Measurements from ENCODE around the gene SECTM1.

DNA sequence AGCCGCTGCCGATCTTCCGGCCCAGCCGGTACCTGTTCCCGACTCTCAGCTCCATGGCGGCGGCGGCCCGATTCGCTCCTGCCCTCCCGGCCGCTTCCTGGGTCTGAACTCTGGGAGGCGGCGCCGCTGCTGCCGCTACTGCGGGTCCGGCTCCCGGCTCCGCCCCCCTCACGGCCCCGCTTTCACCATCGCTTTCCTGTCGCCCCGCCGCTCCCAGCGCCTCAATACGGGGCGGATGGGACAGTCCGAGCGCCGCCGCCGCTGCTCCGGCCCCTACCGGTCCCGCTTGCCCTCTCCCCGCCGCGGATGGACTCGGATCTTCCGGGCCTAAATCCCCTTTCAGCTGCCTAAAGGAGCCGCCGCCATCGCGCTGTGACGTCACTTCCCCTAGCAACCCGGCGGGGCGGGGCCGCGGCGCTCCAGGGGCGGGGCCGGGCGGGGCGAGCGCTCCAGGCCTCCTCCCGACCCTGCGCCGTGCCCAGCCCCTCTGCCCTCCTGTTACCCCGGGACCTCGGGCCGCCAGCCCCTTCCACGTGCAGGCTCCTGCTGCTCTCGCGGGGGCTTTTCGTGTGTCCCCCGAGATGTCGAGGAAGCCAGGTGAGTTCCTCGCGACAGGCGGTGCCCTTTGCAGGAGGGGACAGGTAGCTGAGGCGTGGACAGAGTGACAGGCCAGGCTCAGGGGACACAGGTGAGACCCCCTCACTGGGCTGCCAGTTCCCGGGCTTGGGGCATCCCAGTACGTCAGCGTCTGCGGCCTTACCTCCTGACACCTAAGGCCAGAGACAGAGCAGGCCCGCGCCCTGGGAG, 60.0 kb downstream of the SECTM1 start, which contains the start of gene CSNK1D:
- TF ChIP-seq, protein P1, sequence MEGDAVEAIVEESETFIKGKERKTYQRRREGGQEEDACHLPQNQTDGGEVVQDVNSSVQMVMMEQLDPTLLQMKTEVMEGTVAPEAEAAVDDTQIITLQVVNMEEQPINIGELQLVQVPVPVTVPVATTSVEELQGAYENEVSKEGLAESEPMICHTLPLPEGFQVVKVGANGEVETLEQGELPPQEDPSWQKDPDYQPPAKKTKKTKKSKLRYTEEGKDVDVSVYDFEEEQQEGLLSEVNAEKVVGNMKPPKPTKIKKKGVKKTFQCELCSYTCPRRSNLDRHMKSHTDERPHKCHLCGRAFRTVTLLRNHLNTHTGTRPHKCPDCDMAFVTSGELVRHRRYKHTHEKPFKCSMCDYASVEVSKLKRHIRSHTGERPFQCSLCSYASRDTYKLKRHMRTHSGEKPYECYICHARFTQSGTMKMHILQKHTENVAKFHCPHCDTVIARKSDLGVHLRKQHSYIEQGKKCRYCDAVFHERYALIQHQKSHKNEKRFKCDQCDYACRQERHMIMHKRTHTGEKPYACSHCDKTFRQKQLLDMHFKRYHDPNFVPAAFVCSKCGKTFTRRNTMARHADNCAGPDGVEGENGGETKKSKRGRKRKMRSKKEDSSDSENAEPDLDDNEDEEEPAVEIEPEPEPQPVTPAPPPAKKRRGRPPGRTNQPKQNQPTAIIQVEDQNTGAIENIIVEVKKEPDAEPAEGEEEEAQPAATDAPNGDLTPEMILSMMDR (IDR thresholded peaks at IDR 0.05; ENCODE audit: low read depth, low read length, poor library complexity, severe bottlenecking) = no peak
- TF ChIP-seq EZH2phosphoT487 (IDR thresholded peaks at IDR 0.05; ENCODE audit: borderline replicate concordance, low read length) = no peak

Measured in DOHH2 (cell line).